Measurements from ENCODE around the gene PEX14. TPM values are rescaled to one million over a fixed set of nuclear protein-coding genes. Genes with fewer than 3 reads are reported as not detected.

The PEX14 gene
- total and polyA plus RNA-seq, 5 donors from 2014 or later: 3.5 to 22.4 (median 4.9) TPM

DNA sequence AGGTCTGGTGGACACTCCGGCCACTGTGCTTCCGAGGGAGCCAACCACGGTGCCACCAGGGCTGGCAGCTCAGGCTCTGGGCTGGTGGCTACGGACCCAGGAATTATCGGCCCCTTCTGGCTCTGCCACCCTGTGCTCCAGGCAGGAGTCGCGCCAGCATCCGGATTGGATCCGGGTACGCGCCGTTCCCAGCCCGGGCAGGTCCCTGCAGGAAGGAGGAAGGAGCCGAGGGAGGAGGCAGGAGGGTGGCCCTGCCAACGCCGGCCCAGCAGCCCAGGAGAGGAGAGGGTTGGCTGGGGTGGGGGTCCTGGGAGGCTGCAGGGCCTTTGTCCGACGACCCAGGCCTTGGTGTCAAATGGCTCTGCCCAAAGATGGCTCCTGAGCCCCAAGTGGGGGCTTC lies 161.2 kb downstream of the PEX14 start:
- Mint-ChIP-seq H3K27me3 (no peaks in the 10 kb centered on the region), H3K36me3 (no peaks in the 10 kb centered on the region), H3K9me3 (peaks cover 0 to 1% (median 0%) of the 10 kb centered on the region in 7 donors), H3K27ac (no peak overlapping the region), H3K4me1 (peaks cover 0 to 5% (median under 1%) of the 10 kb centered on the region in 4 donors), H3K4me3 (no peak overlapping the region)
- no peaks in the 10 kb centered on the region for H3K9me3 ChIP-seq (ENCODE audit: control insufficient read depth in 2 of 2, low read length in 2 of 2)
- no peak overlapping the region for H3K4me3 ChIP-seq (ENCODE audit: low read depth, low read length)
- DNase-seq (no peak), ATAC-seq (ENCODE audit: low read depth in 2 of 2) (no peak)
- no peak overlapping the region for H3K27ac ChIP-seq (ENCODE audit: insufficient read depth, low read length, poor library complexity, severe bottlenecking)
- H3K4me1 ChIP-seq (ENCODE audit: control insufficient read depth, insufficient read depth, low read length, poor library complexity, severe bottlenecking): peaks cover 7% of the 10 kb centered on the region
- no peaks in the 10 kb centered on the region for H3K36me3 ChIP-seq (ENCODE audit: control insufficient read depth, insufficient read depth, low read length)
- H3K27me3 ChIP-seq (ENCODE audit: control insufficient read depth, insufficient read depth, low read length): no peaks in the 10 kb centered on the region

DNA sequence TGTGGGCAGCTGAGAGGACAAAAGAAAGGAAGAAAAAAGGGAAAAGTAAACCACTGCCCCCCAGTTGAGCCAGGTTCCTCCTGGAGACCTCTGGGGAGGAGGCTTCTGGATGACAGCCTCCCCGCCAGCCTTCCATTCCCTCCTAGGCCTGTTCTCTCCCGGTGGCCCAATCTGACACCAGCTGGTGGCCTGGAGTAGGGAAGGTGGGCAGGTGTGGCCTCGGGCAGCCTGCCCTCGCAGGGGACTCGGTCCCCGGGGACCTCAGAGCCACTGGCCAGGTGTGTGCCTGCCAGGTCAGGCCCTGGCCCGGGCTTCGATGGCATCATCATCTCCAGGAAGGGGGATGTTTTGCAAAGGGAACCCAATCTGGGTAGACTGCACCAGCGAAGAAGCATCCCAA lies 162.7 kb downstream of the PEX14 start:
- H3K4me1 ChIP-seq (ENCODE audit: control insufficient read depth, insufficient read depth, low read length, poor library complexity, severe bottlenecking): peaks cover 7% of the 10 kb centered on the region
- peak overlapping the region in 2 of 4 donors; percentile 26 to 28 for H3K4me3 Mint-ChIP-seq
- ATAC-seq (ENCODE audit: low read depth in 2 of 2) (no peak), DNase-seq (no peak)
- H3K27ac ChIP-seq (ENCODE audit: insufficient read depth, low read length, poor library complexity, severe bottlenecking): no peak overlapping the region
- no peaks in the 10 kb centered on the region for H3K36me3 ChIP-seq (ENCODE audit: control insufficient read depth, insufficient read depth, low read length)
- H3K36me3 Mint-ChIP-seq: no peaks in the 10 kb centered on the region
- no peaks in the 10 kb centered on the region for H3K27me3 ChIP-seq (ENCODE audit: control insufficient read depth, insufficient read depth, low read length)
- H3K27ac Mint-ChIP-seq: peak overlapping the region in 1 of 3 donors; percentile 82
- H3K4me1 Mint-ChIP-seq: peaks cover 0 to 5% (median under 1%) of the 10 kb centered on the region in 4 donors
- H3K4me3 ChIP-seq (ENCODE audit: low read depth, low read length): no peak overlapping the region
- peaks cover 0 to 1% (median 0%) of the 10 kb centered on the region in 7 donors for H3K9me3 Mint-ChIP-seq
- no peaks in the 10 kb centered on the region for H3K9me3 ChIP-seq (ENCODE audit: control insufficient read depth in 2 of 2, low read length in 2 of 2)
- H3K27me3 Mint-ChIP-seq: no peaks in the 10 kb centered on the region

DNA sequence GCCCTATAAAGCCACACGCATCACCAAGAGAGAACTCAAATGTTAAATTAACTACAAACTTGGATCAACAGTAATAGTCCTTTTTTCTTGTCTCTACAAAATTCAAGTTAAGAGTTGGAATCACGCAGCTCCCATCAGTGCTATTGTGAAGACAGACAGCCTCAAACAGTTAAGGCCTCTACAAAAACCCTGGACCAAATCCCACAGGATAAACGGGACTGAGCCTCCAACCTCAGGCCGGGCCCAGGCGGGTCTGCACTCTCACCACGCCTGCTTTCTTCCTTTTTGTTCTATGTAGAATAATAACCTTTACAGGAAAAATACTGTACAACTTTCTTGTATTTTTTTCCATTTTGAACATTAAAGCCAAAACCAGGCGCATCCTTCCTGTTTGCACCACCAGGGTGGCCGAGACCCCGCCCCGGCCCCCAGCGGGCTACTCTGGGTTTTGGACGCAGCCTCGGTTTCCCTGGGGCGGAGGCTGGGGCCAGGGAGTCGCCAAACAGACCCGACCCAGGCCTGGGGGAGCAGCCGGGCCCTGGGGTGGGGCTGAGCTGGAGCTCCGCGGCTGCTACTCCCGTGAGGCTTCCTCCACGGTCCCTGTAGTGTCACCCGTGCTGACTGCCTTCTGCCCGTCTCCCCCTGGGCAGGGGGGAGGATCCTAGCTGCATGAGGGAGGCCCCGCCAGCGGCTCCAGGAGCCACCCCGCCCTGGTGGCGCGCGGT lies 163.2 kb downstream of the PEX14 start:
- Mint-ChIP-seq H3K36me3 (no peaks in the 10 kb centered on the region), H3K9me3 (peaks cover 0 to 1% (median 0%) of the 10 kb centered on the region in 7 donors), H3K4me3 (peak overlapping the region in 1 of 4 donors; percentile 23), H3K27me3 (no peaks in the 10 kb centered on the region), H3K27ac (no peak overlapping the region), H3K4me1 (peaks cover 0 to 5% (median under 1%) of the 10 kb centered on the region in 4 donors)
- no peaks in the 10 kb centered on the region for H3K36me3 ChIP-seq (ENCODE audit: control insufficient read depth, insufficient read depth, low read length)
- no peaks in the 10 kb centered on the region for H3K9me3 ChIP-seq (ENCODE audit: control insufficient read depth in 2 of 2, low read length in 2 of 2)
- H3K27ac ChIP-seq (ENCODE audit: insufficient read depth, low read length, poor library complexity, severe bottlenecking): no peak overlapping the region
- peaks cover 7% of the 10 kb centered on the region for H3K4me1 ChIP-seq (ENCODE audit: control insufficient read depth, insufficient read depth, low read length, poor library complexity, severe bottlenecking)
- no peaks in the 10 kb centered on the region for H3K27me3 ChIP-seq (ENCODE audit: control insufficient read depth, insufficient read depth, low read length)
- ATAC-seq (ENCODE audit: low read depth in 2 of 2): no peak
- no peak overlapping the region for H3K4me3 ChIP-seq (ENCODE audit: low read depth, low read length)
- DNase-seq: peak in 1 of 3 donors; percentile 13

DNA sequence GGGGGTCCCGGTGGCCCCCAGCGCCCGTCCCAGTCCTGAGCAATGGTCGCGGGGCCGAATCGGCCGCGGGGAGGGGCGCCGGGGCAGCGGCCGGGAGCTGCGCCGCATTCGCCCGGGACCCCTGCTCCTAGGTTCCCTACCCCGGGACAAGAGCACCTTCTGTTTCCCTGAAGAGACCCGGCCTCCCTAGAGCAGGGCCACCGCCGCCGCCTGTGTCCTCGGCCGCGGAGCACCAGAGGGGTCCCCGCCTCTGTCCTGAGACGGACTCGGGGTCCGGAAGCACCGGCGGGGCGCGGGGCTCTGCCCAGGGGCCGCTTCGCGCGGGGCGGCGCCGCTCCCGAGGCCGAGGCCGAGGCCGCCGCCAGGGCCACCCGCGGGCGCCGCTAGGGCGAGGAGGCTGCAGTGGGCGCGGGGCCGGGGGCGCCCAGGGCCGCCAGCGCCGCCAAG lies 163.8 kb downstream of the PEX14 start:
- Histone ChIP-seq H3K4me1 (ENCODE audit: control insufficient read depth, insufficient read depth, low read length, poor library complexity, severe bottlenecking) (peaks cover 7% of the 10 kb centered on the region), H3K4me3 (ENCODE audit: low read depth, low read length) (no peak overlapping the region), H3K27me3 (ENCODE audit: control insufficient read depth, insufficient read depth, low read length) (no peaks in the 10 kb centered on the region), H3K36me3 (ENCODE audit: control insufficient read depth, insufficient read depth, low read length) (no peaks in the 10 kb centered on the region), H3K27ac (ENCODE audit: insufficient read depth, low read length, poor library complexity, severe bottlenecking) (no peak overlapping the region), H3K9me3 (ENCODE audit: control insufficient read depth in 2 of 2, low read length in 2 of 2) (no peaks in the 10 kb centered on the region)
- no peak overlapping the region for H3K4me3 Mint-ChIP-seq
- H3K4me1 Mint-ChIP-seq: peaks cover 0 to 5% (median under 1%) of the 10 kb centered on the region in 4 donors
- no peaks in the 10 kb centered on the region for H3K36me3 Mint-ChIP-seq
- H3K27ac Mint-ChIP-seq: no peak overlapping the region
- H3K27me3 Mint-ChIP-seq: no peaks in the 10 kb centered on the region
- DNase-seq (no peak), ATAC-seq (ENCODE audit: low read depth in 2 of 2) (no peak)
- H3K9me3 Mint-ChIP-seq: peaks cover 0 to under 1% (median 0%) of the 10 kb centered on the region in 7 donors

DNA sequence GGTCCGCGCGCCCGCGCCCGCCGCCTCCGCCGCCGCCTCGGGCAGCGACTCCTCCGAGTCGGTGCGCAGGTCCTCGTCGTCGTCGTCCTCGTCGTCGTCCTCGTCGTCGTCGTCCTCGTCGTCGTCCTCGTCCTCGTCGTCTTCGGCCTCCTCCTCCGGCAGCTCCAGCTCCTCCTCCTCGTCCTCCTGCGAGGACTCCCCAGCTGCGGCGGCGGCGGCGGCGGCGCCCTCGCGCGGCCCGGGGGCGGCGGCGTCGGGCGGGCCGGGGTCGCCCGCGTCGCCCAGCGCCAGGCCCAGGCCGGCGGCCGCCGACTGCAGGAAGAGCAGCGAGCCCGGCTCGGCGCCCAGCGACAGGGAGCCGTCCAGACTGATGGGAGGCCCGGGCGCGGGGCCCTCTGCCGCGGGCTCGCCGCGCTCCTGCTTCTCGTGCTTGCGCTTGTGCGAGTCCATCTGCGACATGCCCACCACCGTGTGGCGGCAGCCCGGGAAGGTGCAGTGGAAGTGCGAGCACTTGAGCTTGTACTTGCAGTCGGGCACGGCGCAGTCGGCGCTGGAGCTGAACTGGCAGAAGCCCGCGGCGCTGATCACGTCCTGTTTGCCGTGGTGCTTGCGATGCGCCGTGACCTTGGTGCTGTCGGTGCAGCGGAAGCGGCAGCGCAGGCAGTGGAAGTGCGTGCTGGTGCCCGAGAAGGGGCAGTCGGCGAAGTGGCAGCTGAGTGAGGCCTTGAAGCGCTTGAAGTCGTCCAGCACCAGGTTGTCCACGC lies 164.4 kb downstream of the PEX14 start:
- H3K27me3 ChIP-seq (ENCODE audit: control insufficient read depth, insufficient read depth, low read length): no peaks in the 10 kb centered on the region
- DNase-seq: no peak
- H3K4me1 ChIP-seq (ENCODE audit: control insufficient read depth, insufficient read depth, low read length, poor library complexity, severe bottlenecking): peaks cover 7% of the 10 kb centered on the region
- Mint-ChIP-seq H3K27ac (no peak overlapping the region), H3K27me3 (no peaks in the 10 kb centered on the region), H3K4me1 (peaks cover 0 to 5% (median under 1%) of the 10 kb centered on the region in 4 donors), H3K4me3 (no peak overlapping the region), H3K36me3 (no peaks in the 10 kb centered on the region), H3K9me3 (no peaks in the 10 kb centered on the region)
- no peak overlapping the region for H3K4me3 ChIP-seq (ENCODE audit: low read depth, low read length)
- no peak overlapping the region for H3K27ac ChIP-seq (ENCODE audit: insufficient read depth, low read length, poor library complexity, severe bottlenecking)
- H3K36me3 ChIP-seq (ENCODE audit: control insufficient read depth, insufficient read depth, low read length): no peaks in the 10 kb centered on the region
- no peak for ATAC-seq (ENCODE audit: low read depth in 2 of 2)
- H3K9me3 ChIP-seq (ENCODE audit: control insufficient read depth in 2 of 2, low read length in 2 of 2): no peaks in the 10 kb centered on the region

DNA sequence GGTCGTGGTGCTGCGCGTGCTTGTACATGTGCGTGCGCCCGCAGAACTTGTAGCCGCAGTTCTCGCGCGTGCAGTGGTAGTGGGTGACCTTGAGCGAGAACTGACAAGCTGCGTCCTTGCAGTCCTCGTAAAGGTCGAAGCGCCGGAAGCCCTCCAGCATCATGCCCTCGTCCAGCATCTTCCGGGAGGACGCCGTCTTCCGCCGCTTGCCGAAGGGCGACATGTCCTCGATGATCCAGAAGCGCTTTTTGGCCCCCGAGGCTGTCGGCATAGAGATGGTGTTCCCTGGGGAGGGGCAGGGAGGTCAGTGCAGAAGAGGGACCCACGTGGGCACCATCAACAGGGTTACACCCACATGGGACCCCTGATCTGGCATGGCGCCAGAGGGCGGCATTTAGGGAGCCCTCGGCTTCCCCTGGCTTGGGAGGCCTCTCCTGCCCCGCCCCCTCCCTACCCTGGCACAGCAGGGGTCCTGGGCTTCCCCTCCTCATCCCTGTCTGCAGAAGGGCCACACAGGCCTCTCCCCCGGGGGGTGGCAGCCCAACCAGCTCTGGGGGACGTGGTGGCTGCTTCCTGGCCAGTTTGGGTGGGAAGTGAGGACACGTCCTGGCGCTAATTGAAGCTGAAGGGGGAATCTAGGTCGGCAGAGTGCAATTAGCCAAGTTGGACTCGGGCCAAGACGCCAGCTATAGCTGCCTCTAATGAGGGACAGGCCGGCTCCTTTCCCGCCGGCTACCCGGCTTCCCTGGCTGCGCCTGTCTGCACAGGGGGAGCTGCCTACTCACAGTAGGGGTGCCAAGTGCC lies 165.2 kb downstream of the PEX14 start:
- ATAC-seq (ENCODE audit: low read depth in 2 of 2) (no peak), DNase-seq (no peak)
- H3K36me3 ChIP-seq (ENCODE audit: control insufficient read depth, insufficient read depth, low read length): no peaks in the 10 kb centered on the region
- Mint-ChIP-seq H3K4me3 (no peak overlapping the region), H3K36me3 (no peaks in the 10 kb centered on the region), H3K9me3 (no peaks in the 10 kb centered on the region), H3K27me3 (no peaks in the 10 kb centered on the region), H3K4me1 (peaks cover 0 to 5% (median under 1%) of the 10 kb centered on the region in 4 donors), H3K27ac (no peak overlapping the region)
- no peaks in the 10 kb centered on the region for H3K27me3 ChIP-seq (ENCODE audit: control insufficient read depth, insufficient read depth, low read length)
- peaks cover 7% of the 10 kb centered on the region for H3K4me1 ChIP-seq (ENCODE audit: control insufficient read depth, insufficient read depth, low read length, poor library complexity, severe bottlenecking)
- H3K27ac ChIP-seq (ENCODE audit: insufficient read depth, low read length, poor library complexity, severe bottlenecking): no peak overlapping the region
- H3K9me3 ChIP-seq (ENCODE audit: control insufficient read depth in 2 of 2, low read length in 2 of 2): no peaks in the 10 kb centered on the region
- H3K4me3 ChIP-seq (ENCODE audit: low read depth, low read length): no peak overlapping the region

DNA sequence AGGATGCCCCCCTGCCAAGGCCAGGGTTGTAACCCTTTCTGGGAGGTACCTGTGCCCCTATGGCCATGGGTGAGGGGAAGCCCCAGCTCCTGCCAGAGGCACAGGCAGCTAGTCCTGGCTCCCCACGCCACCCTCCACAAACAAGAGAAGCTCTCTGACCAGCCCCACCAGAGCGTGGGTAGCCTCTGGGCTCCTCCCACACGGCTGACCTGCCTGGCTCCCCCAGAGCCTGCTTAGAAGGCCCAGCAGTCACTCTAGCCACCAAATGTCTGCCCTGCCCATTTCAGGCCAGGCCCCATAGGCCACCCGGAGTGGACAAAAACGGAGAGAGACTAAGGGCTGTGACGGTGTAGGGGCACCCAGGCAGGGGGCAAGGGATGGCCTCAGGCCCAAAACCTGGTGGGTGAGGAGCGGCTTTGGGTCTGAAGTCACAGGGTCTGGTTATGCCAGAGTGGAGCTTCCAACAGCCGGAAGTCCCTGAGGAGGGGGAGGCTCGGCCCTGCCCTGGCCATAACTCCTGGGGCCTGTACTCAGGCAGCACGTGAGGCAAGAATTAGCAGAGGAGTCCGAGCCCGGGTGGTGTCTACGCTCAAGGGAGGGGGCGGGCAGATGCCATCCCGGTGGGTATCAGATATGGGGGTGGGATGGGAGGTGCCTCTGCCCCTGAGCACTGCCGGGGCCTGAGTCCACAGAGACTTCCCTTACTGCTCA lies 166.2 kb downstream of the PEX14 start:
- Mint-ChIP-seq H3K9me3 (no peaks in the 10 kb centered on the region), H3K4me1 (peaks cover 0 to 5% (median under 1%) of the 10 kb centered on the region in 4 donors), H3K4me3 (no peak overlapping the region), H3K27ac (no peak overlapping the region), H3K27me3 (no peaks in the 10 kb centered on the region), H3K36me3 (no peaks in the 10 kb centered on the region)
- Histone ChIP-seq H3K36me3 (ENCODE audit: control insufficient read depth, insufficient read depth, low read length) (peaks cover 3% of the 10 kb centered on the region), H3K27me3 (ENCODE audit: control insufficient read depth, insufficient read depth, low read length) (no peaks in the 10 kb centered on the region), H3K4me3 (ENCODE audit: low read depth, low read length) (no peak overlapping the region), H3K27ac (ENCODE audit: insufficient read depth, low read length, poor library complexity, severe bottlenecking) (no peak overlapping the region), H3K4me1 (ENCODE audit: control insufficient read depth, insufficient read depth, low read length, poor library complexity, severe bottlenecking) (peaks cover 7% of the 10 kb centered on the region), H3K9me3 (ENCODE audit: control insufficient read depth in 2 of 2, low read length in 2 of 2) (no peaks in the 10 kb centered on the region)
- ATAC-seq (ENCODE audit: low read depth in 2 of 2) (no peak), DNase-seq (no peak)

All from CD4-positive, CD25-positive, alpha-beta regulatory T cell (primary cell).